ENCODE results near the gene HIGD1B.

Gene HIGD1B

DNA sequence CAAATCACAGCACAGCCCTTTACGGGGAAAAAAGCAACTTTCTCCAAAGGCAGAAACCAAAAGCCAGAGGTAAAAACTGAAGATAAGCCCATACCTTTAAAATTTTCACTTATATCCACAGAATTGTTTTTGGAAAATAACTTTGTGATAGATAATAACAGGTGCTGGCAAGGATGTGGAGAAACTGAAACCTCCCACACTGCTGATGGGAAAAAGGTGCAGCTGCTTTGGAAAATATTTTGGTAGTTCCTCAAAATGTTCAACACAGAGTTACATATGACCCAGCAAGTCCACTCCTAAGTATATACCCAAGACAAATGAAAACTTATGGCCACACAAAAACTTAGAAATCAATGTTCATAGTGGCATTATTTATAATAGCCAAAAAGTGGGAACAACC, 39.3 kb downstream of the HIGD1B start:
- H3K4me3 ChIP-seq (ENCODE audit: low read depth, low read length): no peak overlapping the region
- POLR2A ChIA-PET: no interaction called here
- no peak for TF ChIP-seq EGR2 (tag by site-specific recombination; IDR thresholded peaks at IDR 0.05; ENCODE audit: low read depth)
- TF ChIP-seq ZNF362 (tag by site-specific recombination; IDR thresholded peaks at IDR 0.05): no peak
- 0 out of 2 replicates have a peak, but pooled peaks have one; percentile 14 for TF ChIP-seq PRDM1 (tag by site-specific recombination; IDR thresholded peaks at IDR 0.05)
- no peak for TF ChIP-seq ZNF202 (tag by site-specific recombination; IDR thresholded peaks at IDR 0.05; ENCODE audit: borderline replicate concordance)
- TF ChIP-seq ZNF23 (tag by site-specific recombination; IDR thresholded peaks at IDR 0.05; ENCODE audit: borderline replicate concordance): no peak
- no peaks in the 10 kb centered on the region for H3K4me1 ChIP-seq (ENCODE audit: control insufficient read depth, insufficient read depth, low read length)
- CTCF ChIA-PET: interaction anchor here (0.6 kb wide), 1 partner anchor 109 kb away, joined by 3 read pairs; no protein-coding TSS in a partner anchor
- no peak overlapping the region for H3K27ac ChIP-seq (ENCODE audit: extremely low read depth, low read depth, low read length)
- H3K9me3 ChIP-seq (ENCODE audit: control insufficient read depth, insufficient read depth, low read depth, low read length): no peaks in the 10 kb centered on the region
- peaks cover 50 to 90% of the 10 kb centered on the region in 2 experiments for H3K36me3 ChIP-seq (ENCODE audit: control insufficient read depth in 2 of 2, insufficient read depth in 1 of 2, low read length in 2 of 2)

- CTCF ChIA-PET: interaction anchor here (0.6 to 1.0 kb wide), 4 partner anchors 9 to 134 kb away, joined by 3 to 5 read pairs (median 4); no protein-coding TSS in a partner anchor
- Histone ChIP-seq H3K4me3 (ENCODE audit: low read depth, low read length) (no peak overlapping the region), H3K27ac (ENCODE audit: extremely low read depth, low read depth, low read length) (0 out of 2 replicates have a peak overlapping the region, but pooled peaks have one; percentile 1), H3K36me3 (ENCODE audit: control insufficient read depth in 2 of 2, insufficient read depth in 1 of 2, low read length in 2 of 2) (peaks cover 50 to 90% of the 10 kb centered on the region in 2 experiments), H3K9me3 (ENCODE audit: control insufficient read depth, insufficient read depth, low read depth, low read length) (no peaks in the 10 kb centered on the region), H3K4me1 (ENCODE audit: control insufficient read depth, insufficient read depth, low read length) (no peaks in the 10 kb centered on the region)
- POLR2A ChIA-PET: no interaction called here
- TF ChIP-seq SP2 (tag by site-specific recombination; IDR thresholded peaks at IDR 0.05) (no peak), ZNF777 (tag by site-specific recombination; IDR thresholded peaks at IDR 0.05; ENCODE audit: borderline replicate concordance) (no peak), ZNF623 (tag by site-specific recombination; IDR thresholded peaks at IDR 0.05) (0 out of 2 replicates have a peak, but pooled peaks have one; percentile 32)
These were observed 40.6 kb downstream of the HIGD1B start for GRCh38 chr17:44887971-44888954.

GRCh38 chr17:44889003-44889402, 41.3 kb downstream of the HIGD1B start:
- Histone ChIP-seq H3K4me1 (ENCODE audit: control insufficient read depth, insufficient read depth, low read length) (no peaks in the 10 kb centered on the region), H3K4me3 (ENCODE audit: low read depth, low read length) (no peak overlapping the region), H3K27ac (ENCODE audit: extremely low read depth, low read depth, low read length) (no peak overlapping the region), H3K36me3 (ENCODE audit: control insufficient read depth in 2 of 2, insufficient read depth in 1 of 2, low read length in 2 of 2) (peaks cover 50 to 90% of the 10 kb centered on the region in 2 experiments), H3K9me3 (ENCODE audit: control insufficient read depth, insufficient read depth, low read depth, low read length) (no peaks in the 10 kb centered on the region)
- ChIA-PET CTCF (interaction anchor here (1.1 to 1.5 kb wide), 2 partner anchors 10 to 24 kb away, joined by 6 to 12 read pairs; no protein-coding TSS in a partner anchor), POLR2A (no interaction called here)
- TF ChIP-seq GLI4 (tag by site-specific recombination; IDR thresholded peaks at IDR 0.05): no peak
- TF ChIP-seq ZNF624 (tag by site-specific recombination; IDR thresholded peaks at IDR 0.05): no peak
- no peak for TF ChIP-seq PRDM6 (tag by site-specific recombination; IDR thresholded peaks at IDR 0.05)
- no peak for TF ChIP-seq ZNF514 (tag by site-specific recombination; IDR thresholded peaks at IDR 0.05)
- no peak for TF ChIP-seq ZBTB8A (tag by site-specific recombination; IDR thresholded peaks at IDR 0.05)
- TF ChIP-seq ZNF548 (tag by site-specific recombination; IDR thresholded peaks at IDR 0.05): no peak
- TF ChIP-seq ZNF274 (IDR thresholded peaks at IDR 0.05; ENCODE audit: low read length): no peak
- TF ChIP-seq ZNF274 (tag by site-specific recombination; IDR thresholded peaks at IDR 0.05; ENCODE audit: borderline replicate concordance): no peak
- TF ChIP-seq, protein P1, sequence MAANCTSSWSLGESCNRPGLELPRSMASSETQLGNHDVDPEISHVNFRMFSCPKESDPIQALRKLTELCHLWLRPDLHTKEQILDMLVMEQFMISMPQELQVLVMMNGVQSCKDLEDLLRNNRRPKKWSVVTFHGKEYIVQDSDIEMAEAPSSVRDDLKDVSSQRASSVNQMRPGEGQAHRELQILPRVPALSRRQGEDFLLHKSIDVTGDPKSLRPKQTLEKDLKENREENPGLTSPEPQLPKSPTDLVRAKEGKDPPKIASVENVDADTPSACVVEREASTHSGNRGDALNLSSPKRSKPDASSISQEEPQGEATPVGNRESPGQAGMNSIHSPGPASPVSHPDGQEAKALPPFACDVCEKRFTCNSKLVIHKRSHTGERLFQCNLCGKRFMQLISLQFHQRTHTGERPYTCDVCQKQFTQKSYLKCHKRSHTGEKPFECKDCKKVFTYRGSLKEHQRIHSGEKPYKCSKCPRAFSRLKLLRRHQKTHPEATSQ (tag by site-specific recombination; IDR thresholded peaks at IDR 0.05): no peak
- TF ChIP-seq, protein P2, sequence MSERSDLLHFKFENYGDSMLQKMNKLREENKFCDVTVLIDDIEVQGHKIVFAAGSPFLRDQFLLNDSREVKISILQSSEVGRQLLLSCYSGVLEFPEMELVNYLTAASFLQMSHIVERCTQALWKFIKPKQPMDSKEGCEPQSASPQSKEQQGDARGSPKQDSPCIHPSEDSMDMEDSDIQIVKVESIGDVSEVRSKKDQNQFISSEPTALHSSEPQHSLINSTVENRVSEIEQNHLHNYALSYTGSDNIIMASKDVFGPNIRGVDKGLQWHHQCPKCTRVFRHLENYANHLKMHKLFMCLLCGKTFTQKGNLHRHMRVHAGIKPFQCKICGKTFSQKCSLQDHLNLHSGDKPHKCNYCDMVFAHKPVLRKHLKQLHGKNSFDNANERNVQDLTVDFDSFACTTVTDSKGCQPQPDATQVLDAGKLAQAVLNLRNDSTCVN (tag by site-specific recombination; optimal IDR thresholded peaks at IDR 0.05): no peak
- TF ChIP-seq ZBTB7A (tag by site-specific recombination; IDR thresholded peaks at IDR 0.05; ENCODE audit: low read depth): no peak
- TF ChIP-seq, protein P3, sequence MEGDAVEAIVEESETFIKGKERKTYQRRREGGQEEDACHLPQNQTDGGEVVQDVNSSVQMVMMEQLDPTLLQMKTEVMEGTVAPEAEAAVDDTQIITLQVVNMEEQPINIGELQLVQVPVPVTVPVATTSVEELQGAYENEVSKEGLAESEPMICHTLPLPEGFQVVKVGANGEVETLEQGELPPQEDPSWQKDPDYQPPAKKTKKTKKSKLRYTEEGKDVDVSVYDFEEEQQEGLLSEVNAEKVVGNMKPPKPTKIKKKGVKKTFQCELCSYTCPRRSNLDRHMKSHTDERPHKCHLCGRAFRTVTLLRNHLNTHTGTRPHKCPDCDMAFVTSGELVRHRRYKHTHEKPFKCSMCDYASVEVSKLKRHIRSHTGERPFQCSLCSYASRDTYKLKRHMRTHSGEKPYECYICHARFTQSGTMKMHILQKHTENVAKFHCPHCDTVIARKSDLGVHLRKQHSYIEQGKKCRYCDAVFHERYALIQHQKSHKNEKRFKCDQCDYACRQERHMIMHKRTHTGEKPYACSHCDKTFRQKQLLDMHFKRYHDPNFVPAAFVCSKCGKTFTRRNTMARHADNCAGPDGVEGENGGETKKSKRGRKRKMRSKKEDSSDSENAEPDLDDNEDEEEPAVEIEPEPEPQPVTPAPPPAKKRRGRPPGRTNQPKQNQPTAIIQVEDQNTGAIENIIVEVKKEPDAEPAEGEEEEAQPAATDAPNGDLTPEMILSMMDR (tag by site-specific recombination; IDR thresholded peaks at IDR 0.05): no peak
